GM12891 (cell line): ENCODE measurements around the gene IL17RD.

Experiments
- POLR2A ChIP-seq: IDR thresholded peaks from 2 replicates; pipeline ENCODE4 v1.6.1; 2011; ENCODE audit warnings: low read depth, low read length, control low read depth
- POLR2AphosphoS5 ChIP-seq: IDR thresholded peaks from 2 replicates; pipeline ENCODE4 v1.6.1; 2011; ENCODE audit warnings: low read depth, low read length, control low read depth
- TAF1 ChIP-seq: IDR thresholded peaks from 2 replicates; pipeline ENCODE4 v1.6.1; 2011; ENCODE audit warnings: low read depth, low read length, control low read depth

GRCh38 chr3:57057351-57057750, 107.8 kb downstream of the IL17RD start:
- TF ChIP-seq POLR2AphosphoS5, result no peak
- TF ChIP-seq POLR2A, result no peak
- TF ChIP-seq TAF1, result no peak
